ENCODE results near the gene FNTB.

The FNTB gene, protein sequence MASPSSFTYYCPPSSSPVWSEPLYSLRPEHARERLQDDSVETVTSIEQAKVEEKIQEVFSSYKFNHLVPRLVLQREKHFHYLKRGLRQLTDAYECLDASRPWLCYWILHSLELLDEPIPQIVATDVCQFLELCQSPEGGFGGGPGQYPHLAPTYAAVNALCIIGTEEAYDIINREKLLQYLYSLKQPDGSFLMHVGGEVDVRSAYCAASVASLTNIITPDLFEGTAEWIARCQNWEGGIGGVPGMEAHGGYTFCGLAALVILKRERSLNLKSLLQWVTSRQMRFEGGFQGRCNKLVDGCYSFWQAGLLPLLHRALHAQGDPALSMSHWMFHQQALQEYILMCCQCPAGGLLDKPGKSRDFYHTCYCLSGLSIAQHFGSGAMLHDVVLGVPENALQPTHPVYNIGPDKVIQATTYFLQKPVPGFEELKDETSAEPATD

DNA sequence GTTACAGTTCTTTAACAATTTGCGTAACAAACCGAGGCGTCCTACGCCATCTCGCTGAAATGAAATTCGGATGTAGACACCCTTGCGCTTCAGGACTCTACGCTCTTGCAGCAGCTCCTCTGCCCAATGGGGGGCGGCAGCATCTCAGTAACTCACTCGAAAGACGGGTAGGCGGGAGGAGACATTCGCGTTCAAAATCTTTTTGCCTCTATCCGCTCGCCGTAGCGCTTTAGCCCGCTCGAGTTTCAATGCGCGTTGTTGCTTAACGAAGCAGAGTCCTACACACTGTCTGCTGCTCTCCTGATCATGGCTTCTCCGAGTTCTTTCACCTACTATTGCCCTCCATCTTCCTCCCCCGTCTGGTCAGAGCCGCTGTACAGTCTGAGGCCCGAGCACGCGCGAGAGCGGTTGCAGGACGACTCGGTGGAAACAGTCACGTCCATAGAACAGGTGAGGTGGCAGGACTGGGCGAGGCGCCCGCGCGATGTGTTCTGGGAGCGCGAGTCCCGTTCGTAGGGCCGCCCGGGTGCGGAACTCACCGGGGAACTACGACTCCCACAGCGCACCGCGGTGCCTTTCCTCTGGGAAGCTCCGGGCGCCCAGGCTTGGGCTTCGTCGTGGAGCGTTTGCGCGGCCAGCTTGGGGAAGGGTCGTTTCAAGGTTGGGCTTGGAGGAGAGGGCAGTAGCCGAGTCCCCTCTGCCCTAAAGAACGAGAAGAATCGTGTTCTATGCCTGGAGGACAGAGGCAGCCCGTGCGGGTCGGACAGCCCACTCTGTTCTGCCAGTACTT is at the start of gene FNTB:
FNTB (plus strand) TSS at position 248 of the 790 bp plus-strand sequence; CDS start at position 307, 59 bp downstream.
- TF ChIP-seq GATA2 (IDR thresholded peaks at IDR 0.05; ENCODE audit: low read depth, low read length) (no peak), GATA3 (IDR thresholded peaks at IDR 0.05; ENCODE audit: low read depth, low read length) (no peak)

DNA sequence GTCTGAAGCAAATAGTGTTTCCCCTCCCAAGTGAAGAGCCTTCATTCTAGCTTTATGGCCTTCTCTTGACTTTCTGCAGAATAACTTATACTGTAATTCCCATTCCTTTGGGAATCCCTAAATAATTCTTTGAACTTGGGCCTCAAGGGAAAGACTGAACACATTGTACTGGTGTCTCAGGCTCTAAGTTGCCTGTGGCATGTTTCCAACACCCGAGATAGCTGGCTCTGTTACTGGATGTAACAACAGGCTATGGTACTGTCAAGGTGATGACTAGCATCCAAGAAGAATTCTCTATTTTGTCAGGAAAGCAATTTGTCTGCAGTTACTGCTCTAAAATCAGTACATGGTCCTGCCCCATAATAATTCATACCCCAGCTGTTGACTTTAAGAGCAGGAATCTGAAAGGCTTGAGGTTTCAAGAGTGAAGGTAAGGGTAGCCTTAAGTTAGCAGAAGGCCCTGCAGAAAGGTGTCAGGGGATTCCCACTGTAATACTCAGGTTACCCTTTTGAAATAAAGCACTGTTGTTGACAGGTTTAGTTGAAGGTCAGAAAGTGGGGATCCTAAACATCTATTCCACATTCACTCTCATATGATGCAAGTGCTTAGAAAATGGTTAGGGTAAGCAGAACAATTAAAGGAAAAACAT is 49.4 kb upstream of the FNTB start:
- TF ChIP-seq GATA2 (IDR thresholded peaks at IDR 0.05; ENCODE audit: low read depth, low read length) = no peak
- TF ChIP-seq GATA3 (IDR thresholded peaks at IDR 0.05; ENCODE audit: low read depth, low read length) = no peak

DNA sequence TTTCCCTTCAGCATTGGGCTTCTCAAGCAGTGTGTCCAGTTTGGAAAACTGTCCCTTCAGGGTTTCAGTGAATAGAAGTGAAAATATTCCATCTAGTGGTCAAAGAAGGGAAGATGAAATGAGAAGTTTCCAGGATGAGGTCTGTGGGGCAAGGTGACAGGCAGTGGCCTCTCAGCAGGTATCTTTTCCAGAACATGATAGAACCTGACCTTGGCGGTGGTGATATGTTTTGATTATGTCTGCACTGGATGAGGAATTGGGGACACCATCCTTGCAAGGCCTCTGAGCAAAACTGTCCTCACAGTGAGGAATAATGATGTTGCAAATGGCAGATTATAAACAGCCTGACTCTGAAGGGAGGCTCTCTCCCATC is 48.9 kb upstream of the FNTB start:
- TF ChIP-seq GATA2 (IDR thresholded peaks at IDR 0.05; ENCODE audit: low read depth, low read length) (no peak), GATA3 (IDR thresholded peaks at IDR 0.05; ENCODE audit: low read depth, low read length) (no peak)

DNA sequence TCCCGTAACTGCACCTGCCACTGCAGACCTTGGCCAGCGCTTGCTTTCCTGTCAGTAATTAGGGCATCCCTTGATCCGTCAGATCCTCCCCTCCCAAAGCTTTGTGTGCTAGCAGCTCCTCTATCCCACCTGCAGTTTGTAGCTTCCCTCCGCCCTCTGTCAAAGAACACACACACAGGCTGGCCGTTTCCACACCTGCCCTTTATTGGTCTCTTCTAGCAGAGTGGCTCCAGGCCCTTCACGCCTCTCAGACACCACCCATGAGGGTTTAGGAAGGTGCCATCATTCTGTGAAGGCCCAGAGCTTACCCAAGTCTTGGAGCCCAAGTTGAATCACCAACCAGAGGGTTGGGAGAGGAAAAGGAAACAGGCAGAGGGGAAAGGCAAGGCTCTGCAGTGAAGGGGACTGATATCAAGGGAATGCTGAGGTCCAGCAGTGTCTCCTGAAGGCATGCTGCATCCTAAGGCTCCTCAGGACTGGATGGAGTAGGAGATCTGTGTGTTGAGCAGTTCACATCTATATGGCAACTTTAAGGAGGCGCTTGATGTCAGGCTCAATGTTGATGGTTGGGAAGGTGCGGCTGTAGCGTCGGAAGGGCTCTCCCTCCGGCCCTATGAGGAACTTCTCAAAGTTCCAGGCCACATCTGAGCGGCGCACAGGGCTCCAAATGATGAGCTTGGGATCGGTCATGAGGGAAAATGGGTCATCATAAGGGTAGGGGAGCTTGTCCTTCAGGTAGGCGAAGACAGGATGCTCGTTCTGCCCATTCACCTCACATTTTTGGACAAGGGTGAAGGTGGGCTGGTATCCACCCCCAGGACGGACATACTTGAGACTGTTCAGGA is 47.5 kb upstream of the FNTB start:
- TF ChIP-seq GATA3 (IDR thresholded peaks at IDR 0.05; ENCODE audit: low read depth, low read length) (no peak), GATA2 (IDR thresholded peaks at IDR 0.05; ENCODE audit: low read depth, low read length) (no peak)

DNA sequence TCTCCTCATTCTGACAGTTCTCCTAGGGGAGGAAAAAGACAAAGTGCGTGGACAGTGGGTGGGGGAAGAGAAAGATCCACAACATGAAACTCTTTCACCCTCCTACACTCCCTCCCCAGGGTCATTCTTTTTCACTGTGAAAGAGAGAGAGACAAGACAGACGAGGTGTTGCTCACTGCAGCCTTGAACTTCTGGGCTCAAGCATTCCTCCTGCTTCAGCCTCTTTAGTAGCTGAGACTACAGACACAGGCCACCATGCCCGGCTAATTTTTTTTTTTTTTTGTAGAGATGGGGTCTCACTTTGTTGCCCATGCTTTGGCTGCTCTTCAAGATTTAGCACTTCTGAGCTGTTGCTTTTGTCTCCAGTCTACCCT is 46.9 kb upstream of the FNTB start:
- TF ChIP-seq GATA3 (IDR thresholded peaks at IDR 0.05; ENCODE audit: low read depth, low read length) (no peak), GATA2 (IDR thresholded peaks at IDR 0.05; ENCODE audit: low read depth, low read length) (no peak)

DNA sequence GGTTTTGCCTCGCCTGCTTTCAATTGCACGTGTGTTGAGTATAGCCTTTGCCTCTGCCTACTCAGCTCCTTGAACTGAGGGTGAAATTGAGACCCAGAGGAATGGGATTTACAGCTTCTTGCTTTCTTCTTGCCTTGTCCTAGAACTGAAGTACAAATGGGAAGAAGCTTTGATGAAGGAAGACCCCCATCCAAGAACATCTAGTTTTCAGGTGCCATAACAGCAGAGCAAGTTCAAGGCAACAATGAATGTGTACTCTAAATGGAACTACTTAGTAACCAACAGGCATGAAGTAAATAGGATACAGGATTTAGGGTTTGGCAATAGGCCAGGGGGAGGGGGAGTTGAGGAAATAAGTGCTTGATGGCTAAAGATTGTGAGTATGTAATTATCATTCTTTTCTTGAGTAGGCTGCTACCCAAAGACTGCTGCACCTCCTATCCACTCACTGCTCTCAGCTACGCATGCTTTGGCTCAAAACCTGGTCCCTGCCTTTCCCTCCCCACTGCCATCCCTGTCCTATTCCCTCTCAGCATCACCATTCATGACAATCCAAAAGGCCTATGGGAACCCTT is 46.3 kb upstream of the FNTB start:
- no peak for TF ChIP-seq GATA3 (IDR thresholded peaks at IDR 0.05; ENCODE audit: low read depth, low read length)
- no peak for TF ChIP-seq GATA2 (IDR thresholded peaks at IDR 0.05; ENCODE audit: low read depth, low read length)

DNA sequence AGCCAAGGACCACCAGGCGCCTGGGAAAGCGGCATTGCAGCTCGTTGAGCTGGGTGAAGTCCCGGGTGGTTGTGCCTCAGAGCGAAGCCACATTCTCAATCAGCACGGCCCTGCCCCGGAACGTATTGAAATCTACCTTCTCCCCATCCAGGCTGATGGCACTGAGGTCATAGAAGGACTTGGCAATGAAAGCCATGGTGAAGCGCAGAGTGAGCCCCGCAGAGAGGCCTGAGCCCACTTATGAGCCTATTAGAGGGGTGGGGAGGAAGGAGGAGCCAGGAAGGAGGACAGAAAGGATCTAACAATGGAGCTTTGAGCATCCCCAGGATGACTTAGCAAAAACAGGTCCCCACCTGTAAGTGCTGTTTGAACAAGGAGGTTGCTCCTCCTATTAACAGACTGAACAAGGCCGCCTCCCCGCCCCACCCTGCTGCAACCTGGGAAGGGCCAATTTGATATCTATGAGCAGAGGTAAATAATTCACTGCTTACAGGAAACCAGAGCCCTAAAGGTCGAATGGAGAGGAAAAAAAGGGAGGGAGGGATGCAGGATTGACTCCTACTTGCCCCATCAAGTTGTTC is 44.1 kb upstream of the FNTB start, which contains the start of gene GPX2:
GPX2 (minus strand) TSS at position 215 of the 581 bp plus-strand sequence; CDS start at position 196, 19 bp downstream.
- TF ChIP-seq GATA3 (IDR thresholded peaks at IDR 0.05; ENCODE audit: low read depth, low read length) = no peak
- no peak for TF ChIP-seq GATA2 (IDR thresholded peaks at IDR 0.05; ENCODE audit: low read depth, low read length)

DNA sequence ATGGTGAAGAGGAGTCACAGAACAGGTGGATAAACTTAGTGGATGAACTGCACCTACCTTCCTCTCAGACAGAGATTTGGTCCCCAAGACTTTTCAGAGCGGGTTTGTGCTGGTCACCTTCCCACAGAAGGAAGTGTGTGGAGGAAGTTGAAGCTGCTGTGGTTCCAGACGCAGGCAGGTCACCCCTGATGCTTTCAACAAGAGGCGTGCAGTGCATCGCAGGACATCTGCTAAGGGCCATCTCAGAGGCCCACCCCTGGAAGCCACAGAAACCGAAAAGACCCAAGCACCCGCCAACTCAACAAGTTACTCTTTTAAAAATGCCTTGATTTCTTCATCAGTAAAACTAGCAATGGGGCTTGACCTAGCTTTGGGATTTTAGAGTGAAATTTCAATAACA is 43.1 kb upstream of the FNTB start:
- TF ChIP-seq GATA2 (IDR thresholded peaks at IDR 0.05; ENCODE audit: low read depth, low read length) = no peak
- TF ChIP-seq GATA3 (IDR thresholded peaks at IDR 0.05; ENCODE audit: low read depth, low read length) = no peak

DNA sequence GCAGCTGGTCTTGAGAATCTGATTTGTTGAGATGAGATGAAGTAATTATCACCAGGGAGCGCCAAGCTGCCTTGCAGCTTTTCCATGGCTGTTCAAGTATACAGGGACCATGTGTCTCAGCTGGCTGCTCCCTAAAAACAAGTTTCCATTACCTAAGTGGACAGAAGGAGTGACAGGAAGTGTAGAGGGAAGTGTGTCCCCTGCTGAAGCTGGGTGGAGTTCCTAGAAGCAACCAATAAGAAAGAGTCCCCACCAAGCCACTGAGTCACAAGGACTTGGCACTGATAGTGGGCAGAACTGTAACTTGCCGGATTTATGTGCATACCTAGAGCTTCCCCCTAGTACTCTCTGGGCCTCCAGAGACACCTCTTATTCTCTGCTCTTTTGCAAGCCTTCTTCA is 42.7 kb upstream of the FNTB start:
- TF ChIP-seq GATA2 (IDR thresholded peaks at IDR 0.05; ENCODE audit: low read depth, low read length) (no peak), GATA3 (IDR thresholded peaks at IDR 0.05; ENCODE audit: low read depth, low read length) (no peak)

DNA sequence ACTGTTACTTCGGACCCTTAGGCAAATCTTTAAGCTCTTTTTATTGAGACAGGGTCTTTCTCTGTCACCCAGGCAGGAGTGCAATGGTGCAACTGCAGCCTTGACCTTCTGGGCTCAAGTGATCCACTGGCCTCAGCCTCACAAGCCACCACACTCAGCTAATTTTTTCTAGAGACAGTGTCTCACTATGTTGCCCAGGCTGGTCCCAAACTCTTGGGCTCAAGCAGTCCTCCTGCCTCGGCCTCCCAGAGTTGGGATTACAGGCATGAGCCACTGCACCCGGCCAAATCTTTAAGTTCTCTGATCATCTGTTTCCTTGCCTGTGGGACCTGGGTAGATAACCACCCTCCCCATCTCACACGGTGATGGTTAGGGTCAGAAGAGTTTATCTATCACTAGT is 41.8 kb upstream of the FNTB start:
- no peak for TF ChIP-seq GATA3 (IDR thresholded peaks at IDR 0.05; ENCODE audit: low read depth, low read length)
- no peak for TF ChIP-seq GATA2 (IDR thresholded peaks at IDR 0.05; ENCODE audit: low read depth, low read length)

DNA sequence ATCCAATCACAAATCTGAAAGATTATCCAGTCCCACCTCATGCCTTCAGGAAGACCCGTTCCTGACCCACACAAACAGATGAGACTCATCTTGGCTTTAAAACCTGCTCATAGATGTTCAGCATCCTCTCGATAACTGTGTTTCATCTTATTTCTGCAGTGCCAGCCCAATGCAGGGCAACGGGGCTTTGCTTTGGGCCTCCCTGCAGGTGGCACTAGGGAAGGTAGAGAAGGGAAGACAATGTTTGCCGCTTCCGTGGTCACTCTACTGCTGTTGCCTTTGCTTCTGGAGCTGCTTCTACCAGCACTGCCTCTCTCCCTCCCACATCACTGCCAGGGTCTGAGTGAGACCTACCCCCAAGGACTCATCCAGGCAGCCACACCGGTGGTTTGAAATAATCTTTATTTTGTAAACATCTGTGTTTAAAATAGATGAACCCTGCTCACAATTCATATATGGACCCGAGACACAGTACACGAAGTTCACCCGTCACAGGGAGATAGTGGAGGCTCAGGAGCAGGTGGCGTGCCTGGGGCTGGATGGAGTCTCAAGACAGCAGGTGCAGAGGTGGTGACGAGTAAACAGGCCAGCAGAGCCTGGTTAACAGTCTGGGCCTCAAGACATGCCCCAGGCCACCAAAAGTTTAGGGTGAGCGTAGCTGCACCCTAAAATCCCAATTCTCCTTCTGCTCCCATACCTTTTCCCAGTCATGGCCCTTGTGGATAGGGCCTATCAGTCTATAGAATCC is 41.1 kb upstream of the FNTB start:
- TF ChIP-seq GATA2 (IDR thresholded peaks at IDR 0.05; ENCODE audit: low read depth, low read length) (no peak), GATA3 (IDR thresholded peaks at IDR 0.05; ENCODE audit: low read depth, low read length) (no peak)
